NB4 (cell line): Measurements from ENCODE around the gene LTV1.

Experiments
- MYC ChIP-seq: IDR thresholded peaks from 2 replicates; pipeline ENCODE4 v1.6.1; 2011; ENCODE audit warnings: low read depth, low read length
- POLR2A ChIP-seq: IDR thresholded peaks from 2 replicates; pipeline ENCODE4 v1.6.1; 2011; ENCODE audit warnings: mild to moderate bottlenecking; ENCODE audit not compliant: insufficient read length; ENCODE audit errors: extremely low read depth
- TF ChIP-seq, protein P1 (sequence below): IDR thresholded peaks from one replicate; pipeline ENCODE4 v1.5.1; 2012; ENCODE audit warnings: low read depth, low read length
- TF ChIP-seq, protein P2 (sequence below): IDR thresholded peaks from 2 replicates; pipeline ENCODE4 v1.6.1; 2011; ENCODE audit warnings: low read depth, low read length

DNA sequence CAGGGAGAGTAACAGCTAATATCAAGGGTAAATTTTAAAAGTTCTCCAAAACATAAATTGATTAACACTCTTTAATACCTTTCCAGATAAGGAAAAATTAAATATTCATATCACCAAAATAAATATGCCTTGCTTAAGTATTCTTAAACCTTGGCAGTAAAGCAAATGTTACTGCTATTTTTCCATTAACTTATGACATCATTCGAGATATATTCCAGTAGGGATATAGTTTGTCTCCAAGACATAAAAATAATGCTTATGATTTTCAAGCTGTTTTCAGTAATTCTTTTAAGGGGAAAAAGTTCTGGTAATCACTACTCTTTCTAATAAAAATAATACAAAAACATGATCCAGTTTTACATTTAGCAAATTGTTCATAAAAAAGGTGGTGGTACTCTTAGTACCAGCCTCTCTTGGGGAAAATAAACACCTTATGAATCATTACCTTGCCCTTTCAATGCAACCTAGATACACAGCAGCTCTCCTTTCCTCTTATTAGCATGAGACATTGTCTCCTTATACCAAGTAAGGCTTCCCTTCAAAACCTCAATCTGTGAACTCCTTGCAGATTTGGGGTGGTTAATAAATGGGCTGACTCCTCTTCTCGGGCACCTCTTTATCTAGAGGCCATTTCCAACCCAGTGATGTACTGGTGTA is 31.5 kb upstream of the LTV1 start:
- TF ChIP-seq, protein P1, sequence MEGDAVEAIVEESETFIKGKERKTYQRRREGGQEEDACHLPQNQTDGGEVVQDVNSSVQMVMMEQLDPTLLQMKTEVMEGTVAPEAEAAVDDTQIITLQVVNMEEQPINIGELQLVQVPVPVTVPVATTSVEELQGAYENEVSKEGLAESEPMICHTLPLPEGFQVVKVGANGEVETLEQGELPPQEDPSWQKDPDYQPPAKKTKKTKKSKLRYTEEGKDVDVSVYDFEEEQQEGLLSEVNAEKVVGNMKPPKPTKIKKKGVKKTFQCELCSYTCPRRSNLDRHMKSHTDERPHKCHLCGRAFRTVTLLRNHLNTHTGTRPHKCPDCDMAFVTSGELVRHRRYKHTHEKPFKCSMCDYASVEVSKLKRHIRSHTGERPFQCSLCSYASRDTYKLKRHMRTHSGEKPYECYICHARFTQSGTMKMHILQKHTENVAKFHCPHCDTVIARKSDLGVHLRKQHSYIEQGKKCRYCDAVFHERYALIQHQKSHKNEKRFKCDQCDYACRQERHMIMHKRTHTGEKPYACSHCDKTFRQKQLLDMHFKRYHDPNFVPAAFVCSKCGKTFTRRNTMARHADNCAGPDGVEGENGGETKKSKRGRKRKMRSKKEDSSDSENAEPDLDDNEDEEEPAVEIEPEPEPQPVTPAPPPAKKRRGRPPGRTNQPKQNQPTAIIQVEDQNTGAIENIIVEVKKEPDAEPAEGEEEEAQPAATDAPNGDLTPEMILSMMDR: no peak
- TF ChIP-seq POLR2A: no peak
- TF ChIP-seq, protein P2, sequence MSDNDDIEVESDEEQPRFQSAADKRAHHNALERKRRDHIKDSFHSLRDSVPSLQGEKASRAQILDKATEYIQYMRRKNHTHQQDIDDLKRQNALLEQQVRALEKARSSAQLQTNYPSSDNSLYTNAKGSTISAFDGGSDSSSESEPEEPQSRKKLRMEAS: no peak
- no peak for TF ChIP-seq MYC
